Trophoblast cell (in vitro differentiated cells and primary cell): ENCODE data around the gene SEZ6L2.

Experiments used
- DNase-seq, 2 donors: peaks; one replicate each; pipeline ENCODE4 v3.0.0-alpha.2; 2016
- H2AFZ ChIP-seq: 2 replicates; pipeline ENCODE4 v1.6.1; 2013; ENCODE audit warnings: low read length, moderate library complexity, mild to moderate bottlenecking; ENCODE audit not compliant: insufficient read depth, poor library complexity
- H2AK5ac ChIP-seq: 2 replicates; pipeline ENCODE4 v1.6.1; 2013; ENCODE audit warnings: mild to moderate bottlenecking, low read length
- H2BK120ac ChIP-seq: 2 replicates; pipeline ENCODE4 v1.6.1; 2013; ENCODE audit warnings: low read length, mild to moderate bottlenecking, moderate library complexity; ENCODE audit not compliant: insufficient read depth, poor library complexity
- H2BK12ac ChIP-seq: 2 replicates; pipeline ENCODE4 v1.6.1; 2013; ENCODE audit warnings: mild to moderate bottlenecking, low read length, moderate library complexity
- H2BK5ac ChIP-seq: 2 replicates; pipeline ENCODE4 v1.6.1; 2013; ENCODE audit warnings: low read length, low read depth, moderate library complexity, mild to moderate bottlenecking; ENCODE audit not compliant: poor library complexity
- H3K14ac ChIP-seq: 2 replicates; pipeline ENCODE4 v1.6.1; 2013; ENCODE audit warnings: mild to moderate bottlenecking, low read length
- H3K18ac ChIP-seq: 2 replicates; pipeline ENCODE4 v1.6.1; 2013; ENCODE audit warnings: mild to moderate bottlenecking, low read length
- H3K23ac ChIP-seq: 2 replicates; pipeline ENCODE4 v1.6.1; 2013; ENCODE audit warnings: low read length
- H3K27ac ChIP-seq: 2 replicates; pipeline ENCODE4 v1.5.1; 2013; ENCODE audit warnings: low read depth, mild to moderate bottlenecking, inconsistent platforms, low read length, moderate library complexity
- H3K27me3 ChIP-seq: 2 replicates; pipeline ENCODE4 v1.6.1; 2013; ENCODE audit warnings: inconsistent platforms, mild to moderate bottlenecking, low read length, moderate library complexity; ENCODE audit not compliant: insufficient read depth
- H3K36me3 ChIP-seq, 2 experiments: 1 replicate in 1 of 2; 2 replicates in 1 of 2; pipeline ENCODE4 v1.6.1; 2013; ENCODE audit warnings: low read length in 2 of 2, mild to moderate bottlenecking in 2 of 2, moderate library complexity in 1 of 2; ENCODE audit not compliant: insufficient read depth in 2 of 2, control insufficient read depth in 1 of 2
- H3K4ac ChIP-seq: 2 replicates; pipeline ENCODE4 v1.6.1; 2013; ENCODE audit warnings: low read depth, mild to moderate bottlenecking, low read length, moderate library complexity
- H3K4me1 ChIP-seq, 2 experiments: 1 replicate in 1 of 2; 2 replicates in 1 of 2; pipeline ENCODE4 v1.6.1; 2013; ENCODE audit warnings: low read length in 2 of 2, mild to moderate bottlenecking in 2 of 2, moderate library complexity in 1 of 2; ENCODE audit not compliant: insufficient read depth in 2 of 2, control insufficient read depth in 1 of 2
- H3K4me2 ChIP-seq: 2 replicates; pipeline ENCODE4 v1.6.1; 2013; ENCODE audit warnings: inconsistent platforms, mild to moderate bottlenecking, low read length, moderate library complexity
- H3K4me3 ChIP-seq: 2 replicates; pipeline ENCODE4 v1.5.1; 2013; ENCODE audit warnings: mild to moderate bottlenecking, low read depth, low read length, inconsistent platforms
- H3K79me1 ChIP-seq: one replicate; pipeline ENCODE4 v1.6.1; 2013; ENCODE audit warnings: low read length
- H3K79me2 ChIP-seq: 2 replicates; pipeline ENCODE4 v1.6.1; 2013; ENCODE audit warnings: low read length, mild to moderate bottlenecking; ENCODE audit not compliant: control insufficient read depth, insufficient read depth, poor library complexity
- H3K9ac ChIP-seq: 2 replicates; pipeline ENCODE4 v1.6.1; 2013; ENCODE audit warnings: mild to moderate bottlenecking, low read length
- H3K9me3 ChIP-seq: 2 replicates; pipeline ENCODE4 v1.6.1; 2013; ENCODE audit warnings: low read depth, mild to moderate bottlenecking, control low read depth, inconsistent platforms, low read length; ENCODE audit not compliant: insufficient read depth
- H4K12ac ChIP-seq: 2 replicates; pipeline ENCODE4 v1.6.1; 2013; ENCODE audit warnings: low read depth, mild to moderate bottlenecking, low read length, moderate library complexity
- H4K8ac ChIP-seq: 2 replicates; pipeline ENCODE4 v1.6.1; 2013; ENCODE audit warnings: low read depth, mild to moderate bottlenecking, low read length, moderate library complexity
- H4K91ac ChIP-seq: one replicate; pipeline ENCODE4 v1.6.1; 2013; ENCODE audit warnings: low read depth, mild to moderate bottlenecking, low read length, moderate library complexity
- WGBS: extraction: QIAGEN DNeasy Blood & Tissue Kit; methylation state at CpG from one replicate; pipeline ENCODE4 v1.1.7; 2013; ENCODE audit warnings: missing lambda C conversion rate; ENCODE audit not compliant: insufficient read length, insufficient coverage; ENCODE audit errors: extremely low coverage; 5-methylcytosine and 5-hydroxymethylcytosine counted together

The SEZ6L2 gene

DNA sequence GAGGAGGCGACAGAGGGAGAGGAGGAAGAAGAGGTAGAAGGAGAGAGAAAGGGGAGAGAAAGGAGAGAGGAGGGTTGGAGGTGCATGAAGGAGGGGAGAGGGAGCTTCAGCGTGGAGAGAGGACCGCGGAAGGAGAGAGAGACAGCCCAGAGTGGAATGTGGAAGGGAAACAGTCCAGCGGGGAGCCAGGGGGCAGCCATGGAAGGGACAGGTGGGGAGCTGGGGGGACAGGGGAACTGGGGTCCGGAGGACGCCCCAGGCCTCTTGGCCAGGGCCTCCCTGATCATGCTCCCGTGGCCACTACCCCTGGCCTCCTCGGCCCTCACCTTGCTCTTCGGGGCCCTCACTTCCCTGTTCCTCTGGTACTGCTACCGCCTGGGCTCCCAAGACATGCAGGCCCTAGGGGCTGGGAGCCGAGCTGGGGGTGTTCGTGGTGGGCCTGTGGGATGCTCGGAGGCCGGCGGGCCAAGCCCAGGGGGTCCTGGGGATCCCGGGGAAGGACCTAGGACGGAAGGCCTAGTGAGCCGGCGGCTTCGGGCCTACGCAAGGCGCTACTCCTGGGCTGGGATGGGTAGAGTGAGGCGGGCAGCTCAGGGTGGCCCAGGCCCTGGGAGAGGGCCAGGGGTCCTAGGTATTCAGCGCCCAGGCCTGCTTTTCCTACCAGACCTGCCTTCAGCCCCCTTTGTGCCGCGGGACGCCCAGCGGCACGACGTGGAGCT lies 1.7 kb upstream of the SEZ6L2 start:
- H2BK12ac ChIP-seq, result no peak overlapping the region
- H3K18ac ChIP-seq, result no peak overlapping the region
- no peak overlapping the region for H2AK5ac ChIP-seq
- H3K27ac ChIP-seq, result no peak overlapping the region
- peaks cover 2% of the 10 kb centered on the region for H3K79me1 ChIP-seq
- no peak overlapping the region for H3K14ac ChIP-seq
- peak overlapping the region; percentile 42 for H2AFZ ChIP-seq
- H4K91ac ChIP-seq, result no peak overlapping the region
- WGBS, result no CpG with 5 or more reads among the region's 31 CpGs
- H3K23ac ChIP-seq, result no peak overlapping the region
- no peaks in the 10 kb centered on the region for H3K79me2 ChIP-seq
- H3K4me1 ChIP-seq, result peaks cover 4 to 12% of the 10 kb centered on the region in 2 experiments
- no peak overlapping the region for H4K8ac ChIP-seq
- H4K12ac ChIP-seq, result no peak overlapping the region
- H3K4me3 ChIP-seq, result no peak overlapping the region
- no peaks in the 10 kb centered on the region for H3K27me3 ChIP-seq
- no peak overlapping the region for H2BK120ac ChIP-seq
- peak overlapping the region; percentile 72 for H3K4me2 ChIP-seq
- H3K36me3 ChIP-seq, result no peaks in the 10 kb centered on the region
- no peak overlapping the region for H2BK5ac ChIP-seq
- H3K9ac ChIP-seq, result no peak overlapping the region
- no peak overlapping the region for H3K4ac ChIP-seq
- H3K9me3 ChIP-seq, result no peaks in the 10 kb centered on the region
- no peak for DNase-seq

- Histone ChIP-seq H2BK120ac (no peak within 1 kb of the TSS), H2AK5ac (no peak within 1 kb of the TSS), H2BK12ac (no peak within 1 kb of the TSS), H3K4ac (no peak within 1 kb of the TSS), H3K36me3 (no peaks in the 10 kb centered on the region), H3K79me1 (peaks cover 2% of the 10 kb centered on the region), H2BK5ac (no peak within 1 kb of the TSS), H4K8ac (no peak within 1 kb of the TSS), H3K27me3 (no peaks in the 10 kb centered on the region), H3K79me2 (no peaks in the 10 kb centered on the region), H3K9ac (no peak within 1 kb of the TSS), H4K91ac (no peak within 1 kb of the TSS), H3K27ac (no peak within 1 kb of the TSS), H2AFZ (peak within 1 kb of the TSS; percentile 42), H3K18ac (no peak within 1 kb of the TSS), H3K4me2 (peak within 1 kb of the TSS; percentile 72), H3K14ac (no peak within 1 kb of the TSS), H3K4me1 (peaks cover 4 to 12% of the 10 kb centered on the region in 2 experiments), H4K12ac (no peak within 1 kb of the TSS), H3K23ac (no peak within 1 kb of the TSS), H3K9me3 (no peaks in the 10 kb centered on the region), H3K4me3 (peak within 1 kb of the TSS; percentile 77)
- WGBS, result no CpG with 5 or more reads among the region's 67 CpGs
- DNase-seq, result peak in 1 of 2 donors; percentile 69
These were observed 945 bp upstream of the SEZ6L2 start, which contains the start of gene ASPHD1 for GRCh38 chr16:29900102-29900887. ASPHD1 (plus strand) TSS chr16:29900488; CDS start chr16:29900972, 484 bp downstream.

GRCh38 chr16:29898804-29899515 lies 390 bp downstream of the SEZ6L2 start:
- no CpG with 5 or more reads among the region's 25 CpGs for WGBS
- Histone ChIP-seq H3K27ac (no peak overlapping the region), H2BK5ac (no peak overlapping the region), H3K36me3 (no peaks in the 10 kb centered on the region), H3K4me2 (peak overlapping the region; percentile 59), H2BK120ac (no peak overlapping the region), H3K79me2 (no peaks in the 10 kb centered on the region), H3K4me1 (peaks cover 4 to 12% of the 10 kb centered on the region in 2 experiments), H3K18ac (no peak overlapping the region), H4K91ac (no peak overlapping the region), H3K9me3 (no peaks in the 10 kb centered on the region), H4K8ac (peak overlapping the region; percentile 43), H2BK12ac (no peak overlapping the region), H3K4me3 (peak overlapping the region; percentile 52), H3K14ac (no peak overlapping the region), H3K27me3 (no peaks in the 10 kb centered on the region), H3K9ac (peak overlapping the region; percentile 70), H2AFZ (no peak overlapping the region), H3K79me1 (peaks cover 2% of the 10 kb centered on the region), H4K12ac (no peak overlapping the region), H3K4ac (no peak overlapping the region), H2AK5ac (no peak overlapping the region), H3K23ac (no peak overlapping the region)
- no peak for DNase-seq

DNA sequence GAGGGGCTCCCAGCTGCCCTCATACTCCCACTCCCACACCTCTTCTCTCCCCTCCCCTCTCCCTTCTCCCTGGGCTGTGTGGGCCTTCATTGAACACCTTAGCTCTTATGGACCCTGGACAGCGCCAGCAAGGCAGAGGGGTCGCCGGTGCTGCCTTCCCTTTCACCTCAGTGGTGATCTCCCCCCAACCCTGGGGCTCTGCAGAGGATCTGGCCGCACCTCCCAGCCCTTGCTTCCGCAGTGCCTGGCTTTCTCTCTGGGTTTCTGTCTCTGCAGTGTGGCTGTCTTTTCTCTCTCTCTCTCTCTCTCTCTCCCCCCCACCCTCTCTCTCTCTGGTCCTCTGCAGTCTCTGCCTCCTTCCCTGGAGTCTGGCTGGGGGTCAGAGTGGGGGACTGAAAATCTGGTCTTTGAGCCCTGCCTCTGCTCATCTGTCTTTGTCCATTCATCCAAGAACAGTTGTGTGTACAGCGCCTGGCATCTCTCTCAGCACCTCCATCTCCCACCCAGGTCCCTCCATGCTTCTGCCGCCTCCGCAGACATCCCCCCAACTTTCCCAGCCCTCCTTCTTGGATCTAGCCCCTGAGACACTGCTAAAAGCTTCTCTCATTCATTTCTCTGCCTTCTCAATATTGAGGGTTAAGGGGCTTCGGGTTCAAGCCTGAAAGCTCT lies 1.1 kb downstream of the SEZ6L2 start:
- Histone ChIP-seq H2BK120ac (no peak overlapping the region), H3K4me1 (peaks cover 4 to 12% of the 10 kb centered on the region in 2 experiments)

More for the DNA sequence above, 1.1 kb downstream of the SEZ6L2 start:
- peaks cover 2% of the 10 kb centered on the region for H3K79me1 ChIP-seq
- no CpG with 5 or more reads among the region's 9 CpGs for WGBS
- H3K4me3 ChIP-seq, result peak overlapping the region; percentile 52
- H3K9me3 ChIP-seq, result no peaks in the 10 kb centered on the region
- no peak overlapping the region for H3K23ac ChIP-seq
- H3K79me2 ChIP-seq, result no peaks in the 10 kb centered on the region
- H2AK5ac ChIP-seq, result no peak overlapping the region
- H3K36me3 ChIP-seq, result no peaks in the 10 kb centered on the region
- H4K91ac ChIP-seq, result no peak overlapping the region
- no peak for DNase-seq
- H4K8ac ChIP-seq, result no peak overlapping the region
- H2AFZ ChIP-seq, result no peak overlapping the region
- H2BK5ac ChIP-seq, result no peak overlapping the region
- H3K4me2 ChIP-seq, result peak overlapping the region; percentile 59
- H3K18ac ChIP-seq, result no peak overlapping the region
- no peaks in the 10 kb centered on the region for H3K27me3 ChIP-seq
- H2BK12ac ChIP-seq, result no peak overlapping the region
- H4K12ac ChIP-seq, result no peak overlapping the region
- H3K27ac ChIP-seq, result no peak overlapping the region
- H3K4ac ChIP-seq, result no peak overlapping the region
- H3K14ac ChIP-seq, result no peak overlapping the region
- H3K9ac ChIP-seq, result no peak overlapping the region
